KMS-11 (cell line): Measurements from ENCODE around the gene RAB40B.

Experiments
- H2AFZ ChIP-seq: fragments of 200-600 bp; sonication (generic); 2 replicates; pipeline ENCODE4 v1.6.1; 2016; ENCODE audit warnings: antibody characterized with exemption, mixed run types, low read depth
- H3K27ac ChIP-seq: fragments of 200-600 bp; sonication (generic); 2 replicates; pipeline ENCODE4 v1.6.1; 2016; ENCODE audit warnings: mild to moderate bottlenecking, mixed run types
- H3K27me3 ChIP-seq: fragments of 200-600 bp; sonication (generic); 2 replicates; pipeline ENCODE4 v1.6.1; 2017; ENCODE audit warnings: mild to moderate bottlenecking, low read depth, mixed run types, moderate library complexity; ENCODE audit not compliant: insufficient read depth
- H3K36me3 ChIP-seq: fragments of 200-600 bp; sonication (generic); 2 replicates; pipeline ENCODE4 v1.6.1; 2017; ENCODE audit warnings: mild to moderate bottlenecking, mixed run types; ENCODE audit not compliant: insufficient read depth
- H3K4me1 ChIP-seq: fragments of 200-600 bp; sonication (generic); 2 replicates; pipeline ENCODE4 v1.6.1; 2016; ENCODE audit warnings: mild to moderate bottlenecking, low read depth, mixed run types; ENCODE audit not compliant: poor library complexity, severe bottlenecking
- H3K4me2 ChIP-seq: fragments of 200-600 bp; sonication (generic); 2 replicates; pipeline ENCODE4 v1.7.0; 2016; ENCODE audit warnings: mild to moderate bottlenecking, mixed run types
- H3K4me3 ChIP-seq: fragments of 200-600 bp; sonication (generic); IDR thresholded peaks from 2 replicates; pipeline ENCODE4 v1.6.1; 2017; ENCODE audit warnings: low read depth, low read length, mixed read lengths; ENCODE audit not compliant: insufficient read depth
- H3K79me2 ChIP-seq: fragments of 200-600 bp; sonication (generic); 2 replicates; pipeline ENCODE4 v1.6.1; 2016; ENCODE audit warnings: low read depth, mixed run types; ENCODE audit not compliant: insufficient read depth
- H3K9ac ChIP-seq: fragments of 200-600 bp; sonication (generic); 2 replicates; pipeline ENCODE4 v1.6.1; 2016; ENCODE audit warnings: mild to moderate bottlenecking, mixed run types
- H4K20me1 ChIP-seq: fragments of 200-600 bp; sonication (generic); 2 replicates; pipeline ENCODE4 v1.6.1; 2016; ENCODE audit warnings: mild to moderate bottlenecking, mixed run types; ENCODE audit not compliant: insufficient read depth
- CTCF ChIP-seq: fragments of 200-600 bp; sonication (generic); conservative IDR thresholded peaks from 2 replicates; pipeline ENCODE4 v1.6.1; 2017; ENCODE audit warnings: low read depth, mild to moderate bottlenecking, antibody characterized with exemption, low read length, moderate library complexity, mixed read lengths

RAB40B gene

GRCh38 chr17:82697808-82698064 is 762 bp downstream of the RAB40B start:
- Histone ChIP-seq H3K36me3 (no peaks in the 10 kb centered on the region), H4K20me1 (no peaks in the 10 kb centered on the region), H3K79me2 (no peaks in the 10 kb centered on the region), H3K4me3 (no peak overlapping the region), H3K9ac (peak overlapping the region; percentile 27; the same call in 1 of the 2 replicates), H3K4me1 (no peaks in the 10 kb centered on the region), H2AFZ (peak overlapping the region; percentile 64; the same call in 1 of the 2 replicates), H3K27ac (no peak overlapping the region), H3K27me3 (no peaks in the 10 kb centered on the region), H3K4me2 (peak overlapping the region; percentile 54)
- TF ChIP-seq CTCF, result no peak

GRCh38 chr17:82696916-82697807 is 1.3 kb downstream of the RAB40B start:
- H3K9ac ChIP-seq, result no peak overlapping the region
- no peak overlapping the region for H2AFZ ChIP-seq
- no peaks in the 10 kb centered on the region for H3K79me2 ChIP-seq
- H3K4me2 ChIP-seq, result peak overlapping the region; percentile 54; the same call in 1 of the 2 replicates
- H3K27ac ChIP-seq, result no peak overlapping the region
- no peaks in the 10 kb centered on the region for H3K27me3 ChIP-seq
- H4K20me1 ChIP-seq, result no peaks in the 10 kb centered on the region
- no peak overlapping the region for H3K4me3 ChIP-seq
- TF ChIP-seq CTCF, result no peak
- no peaks in the 10 kb centered on the region for H3K4me1 ChIP-seq
- no peaks in the 10 kb centered on the region for H3K36me3 ChIP-seq

- Histone ChIP-seq H3K4me2 (no peak overlapping the region), H2AFZ (no peak overlapping the region), H3K36me3 (no peaks in the 10 kb centered on the region), H4K20me1 (no peaks in the 10 kb centered on the region), H3K4me1 (no peaks in the 10 kb centered on the region), H3K9ac (no peak overlapping the region), H3K79me2 (no peaks in the 10 kb centered on the region), H3K4me3 (no peak overlapping the region), H3K27ac (no peak overlapping the region), H3K27me3 (no peaks in the 10 kb centered on the region)
- no peak for TF ChIP-seq CTCF
Measured at GRCh38 chr17:82696259-82696658, 2.2 kb downstream of the RAB40B start.

GRCh38 chr17:82694647-82695046 is 3.9 kb downstream of the RAB40B start:
- no peaks in the 10 kb centered on the region for H3K79me2 ChIP-seq
- H3K27me3 ChIP-seq, result no peaks in the 10 kb centered on the region
- no peak overlapping the region for H3K9ac ChIP-seq
- H2AFZ ChIP-seq, result no peak overlapping the region
- no peaks in the 10 kb centered on the region for H3K36me3 ChIP-seq
- no peak overlapping the region for H3K4me3 ChIP-seq
- no peaks in the 10 kb centered on the region for H4K20me1 ChIP-seq
- no peak overlapping the region for H3K4me2 ChIP-seq
- no peak for TF ChIP-seq CTCF
- H3K4me1 ChIP-seq, result no peaks in the 10 kb centered on the region
- H3K27ac ChIP-seq, result no peak overlapping the region
